Activated T-helper 1 cell treated with anti-CD3 and anti-CD28 coated beads, Interleukin-12 subunit alpha, Interleukin-12 subunit beta, Interleukin-2, Interleukin-4 antibody, amounts not matched to agents 30 ng/mL and 10 ng/mL and 1 ng/mL, durations not matched to agents 14 hours and 24 hours and 36 hours (primary cell): Measurements from ENCODE around the gene LPO. TPM values are rescaled to one million over a fixed set of nuclear protein-coding genes. Genes with fewer than 3 reads are reported as not detected.
A peak's percentile ranks its signal among the peaks of the same experiment; 100 is the strongest.

Experiments used
- DNase-seq: peaks from one replicate; pipeline ENCODE4 v3.0.0; 2021; ENCODE audit warnings: low spot score
- H3K27ac Mint-ChIP-seq: one replicate; pipeline ENCODE4 v1.8.0; 2021; ENCODE audit warnings: mild to moderate bottlenecking, mixed read lengths
- H3K27me3 Mint-ChIP-seq: one replicate; pipeline ENCODE4 v1.8.0; 2022; ENCODE audit warnings: mild to moderate bottlenecking, moderate library complexity, mixed read lengths; ENCODE audit not compliant: insufficient read depth
- H3K36me3 Mint-ChIP-seq: one replicate; pipeline ENCODE4 v1.8.0; 2021; ENCODE audit warnings: low read depth, mixed read lengths
- H3K4me1 Mint-ChIP-seq: one replicate; pipeline ENCODE4 v1.8.0; 2021; ENCODE audit warnings: low read depth, mixed read lengths
- H3K4me3 Mint-ChIP-seq: one replicate; pipeline ENCODE4 v1.8.0; 2021; ENCODE audit warnings: mild to moderate bottlenecking, moderate library complexity, mixed read lengths
- H3K9me3 Mint-ChIP-seq: one replicate; pipeline ENCODE4 v1.8.0; 2021; ENCODE audit warnings: mixed read lengths
- intact Hi-C: fragments of 100-400 bp; cut with micrococcal nuclease; formaldehyde crosslinking; loops from one replicate; pipeline ENCODE4 v1.15.1; 2024
- total RNA-seq: library from RNA; stranded (reverse); gene quantifications from 2 replicates; pipeline ENCODE4 v1.2.3, GENCODE V29; 2022

Gene LPO
- total RNA-seq, 1 donor from 2014 or later: not detected

- Mint-ChIP-seq H3K4me3 (no peak overlapping the region), H3K9me3 (no peaks in the 10 kb centered on the region)
Observed at GRCh38 chr17:58233543-58233942, 4.8 kb upstream of the LPO start.

DNA sequence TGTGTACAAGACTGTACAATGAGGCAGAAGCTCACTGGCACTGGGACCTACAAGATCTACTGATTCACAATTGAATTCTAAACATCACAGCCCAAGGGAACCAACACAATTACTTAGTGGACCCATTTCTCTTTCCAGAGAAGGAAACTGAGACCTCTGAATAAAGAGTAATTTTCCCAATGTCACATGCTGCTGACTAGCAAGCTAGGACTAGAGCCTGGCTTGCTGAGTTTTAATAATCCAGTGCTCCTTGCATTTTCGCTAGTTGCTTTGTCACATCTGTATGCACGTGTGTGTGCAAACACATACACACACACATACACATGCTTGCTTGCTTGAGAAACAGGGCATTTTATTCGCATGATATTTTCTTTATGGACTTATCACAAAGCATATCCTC, 3.9 kb upstream of the LPO start:
- DNase-seq: no peak
- peaks cover 6% of the 10 kb centered on the region for H3K4me1 Mint-ChIP-seq
- no peaks in the 10 kb centered on the region for H3K9me3 Mint-ChIP-seq
- H3K4me3 Mint-ChIP-seq: no peak overlapping the region
- H3K27me3 Mint-ChIP-seq: peaks cover 52% of the 10 kb centered on the region
- H3K27ac Mint-ChIP-seq: no peak overlapping the region
- intact Hi-C loops: no loop called here
- no peaks in the 10 kb centered on the region for H3K36me3 Mint-ChIP-seq

More at GRCh38 chr17:58233543-58233942, 4.8 kb upstream of the LPO start:
- DNase-seq: no peak
- Mint-ChIP-seq H3K27ac (no peak overlapping the region), H3K36me3 (no peaks in the 10 kb centered on the region), H3K4me1 (peaks cover 6% of the 10 kb centered on the region), H3K27me3 (peaks cover 52% of the 10 kb centered on the region)
- intact Hi-C loops: no loop called here

DNA sequence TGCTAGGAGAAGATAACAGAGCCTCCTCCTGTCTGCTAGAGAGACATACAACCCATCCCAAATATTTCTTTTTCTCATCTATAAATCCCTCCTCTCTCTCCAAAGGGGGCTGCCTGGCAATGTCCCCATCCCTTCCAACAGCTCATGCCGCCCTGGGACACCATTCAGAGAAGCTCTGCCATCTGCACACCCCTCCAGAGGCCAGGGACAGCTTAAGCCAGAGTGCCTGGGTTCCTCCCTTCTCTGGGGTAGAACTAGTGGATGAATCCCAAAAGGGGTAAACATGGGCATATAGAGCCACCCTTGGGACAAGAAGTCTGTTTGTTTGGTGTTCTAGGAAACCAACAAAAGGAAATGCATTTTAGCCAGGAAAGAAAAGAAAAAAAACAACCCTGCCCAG, 2.6 kb upstream of the LPO start:
- H3K4me1 Mint-ChIP-seq: peaks cover 6% of the 10 kb centered on the region
- intact Hi-C loops: no loop called here
- H3K4me3 Mint-ChIP-seq: no peak overlapping the region
- no peak overlapping the region for H3K27ac Mint-ChIP-seq
- H3K27me3 Mint-ChIP-seq: peaks cover 62% of the 10 kb centered on the region
- H3K36me3 Mint-ChIP-seq: no peaks in the 10 kb centered on the region
- DNase-seq: no peak
- H3K9me3 Mint-ChIP-seq: no peaks in the 10 kb centered on the region

DNA sequence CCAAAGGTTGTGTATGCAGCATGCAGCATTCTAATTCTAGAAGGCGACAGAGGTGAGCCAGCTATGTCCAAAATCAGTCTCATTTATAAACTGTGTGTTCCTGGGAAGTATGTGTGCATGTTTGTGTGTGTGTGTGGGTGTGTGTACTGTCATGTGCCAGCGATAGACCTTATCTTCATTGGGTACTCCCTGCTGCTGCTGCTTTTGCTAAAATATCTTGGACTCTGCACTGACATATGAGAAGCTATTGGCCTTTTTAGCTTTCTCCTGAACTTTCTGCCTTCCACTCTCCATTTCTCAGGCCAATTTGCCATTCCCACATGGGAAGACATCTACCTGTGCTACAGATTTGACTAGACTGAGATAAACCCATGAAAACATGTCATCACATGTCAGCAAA, 2.0 kb upstream of the LPO start:
- H3K9me3 Mint-ChIP-seq: no peaks in the 10 kb centered on the region
- peaks cover 62% of the 10 kb centered on the region for H3K27me3 Mint-ChIP-seq
- H3K36me3 Mint-ChIP-seq: no peaks in the 10 kb centered on the region
- intact Hi-C loops: no loop called here
- DNase-seq: no peak
- H3K4me1 Mint-ChIP-seq: peaks cover 6% of the 10 kb centered on the region
- H3K4me3 Mint-ChIP-seq: no peak overlapping the region
- no peak overlapping the region for H3K27ac Mint-ChIP-seq

DNA sequence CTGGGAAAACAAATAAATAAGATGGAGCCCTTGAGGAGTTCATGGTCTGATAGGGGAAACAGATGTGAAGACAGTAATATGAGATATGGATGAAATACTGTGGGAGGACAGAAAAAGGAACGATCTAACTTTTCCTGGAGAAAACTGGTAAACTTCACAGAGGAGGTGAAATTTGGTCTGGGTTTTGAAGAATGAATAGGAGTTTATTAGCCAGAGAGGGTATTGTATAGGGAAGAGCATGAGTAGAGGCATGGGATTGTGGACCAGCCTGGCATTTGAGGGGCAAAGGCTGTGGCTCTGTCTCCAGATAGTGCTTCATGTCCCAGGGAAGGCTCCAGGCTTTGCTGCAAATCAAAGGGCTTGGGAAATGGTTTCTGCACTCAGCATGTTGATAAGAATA, 1.6 kb downstream of the LPO start:
- Mint-ChIP-seq H3K4me1 (no peaks in the 10 kb centered on the region), H3K27ac (no peak overlapping the region), H3K36me3 (no peaks in the 10 kb centered on the region), H3K4me3 (no peak overlapping the region), H3K9me3 (no peaks in the 10 kb centered on the region), H3K27me3 (peaks cover 61% of the 10 kb centered on the region)
- no peak for DNase-seq
- intact Hi-C loops: no loop called here

DNA sequence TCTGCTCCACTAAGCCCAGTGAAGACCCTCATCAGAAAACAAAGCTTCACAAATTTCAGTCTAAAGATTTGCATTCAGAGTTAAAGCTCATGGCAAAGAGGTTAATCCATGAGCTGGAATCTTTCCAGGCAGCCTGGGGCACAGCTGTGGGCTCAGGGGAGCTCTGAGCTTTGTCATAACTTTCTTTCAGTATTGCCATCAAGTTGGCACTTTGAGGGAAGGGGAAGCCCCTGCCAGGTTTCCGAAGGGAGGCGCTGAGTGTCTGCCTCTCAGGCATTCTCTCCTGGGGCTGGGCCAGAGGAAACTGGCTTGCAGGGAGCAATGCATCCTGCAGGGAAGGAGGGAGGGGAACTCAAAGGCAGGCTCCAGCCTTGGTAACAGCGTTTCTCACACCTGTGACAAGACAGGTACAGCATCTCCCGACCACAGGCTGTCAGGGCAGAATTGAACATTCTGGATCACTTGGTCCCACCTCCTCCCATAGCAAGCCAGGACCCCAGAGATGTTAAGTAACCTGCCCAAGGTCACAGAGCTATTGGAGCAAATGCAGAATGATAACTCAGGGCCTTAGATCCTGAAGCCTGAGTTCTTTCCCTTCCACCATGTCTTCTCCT, 3.9 kb downstream of the LPO start:
- Mint-ChIP-seq H3K36me3 (no peaks in the 10 kb centered on the region), H3K4me3 (no peak overlapping the region), H3K9me3 (no peaks in the 10 kb centered on the region), H3K27me3 (peaks cover 50% of the 10 kb centered on the region), H3K27ac (no peak overlapping the region), H3K4me1 (peaks cover under 1% of the 10 kb centered on the region)
- intact Hi-C loops: no loop called here
- no peak for DNase-seq

GRCh38 chr17:58244963-58245362, 6.6 kb downstream of the LPO start:
- Mint-ChIP-seq H3K4me1 (peaks cover 16% of the 10 kb centered on the region), H3K27ac (no peak overlapping the region), H3K9me3 (no peaks in the 10 kb centered on the region), H3K4me3 (no peak overlapping the region), H3K36me3 (no peaks in the 10 kb centered on the region), H3K27me3 (peaks cover 49% of the 10 kb centered on the region)
- DNase-seq: no peak
- intact Hi-C loops: no loop called here

DNA sequence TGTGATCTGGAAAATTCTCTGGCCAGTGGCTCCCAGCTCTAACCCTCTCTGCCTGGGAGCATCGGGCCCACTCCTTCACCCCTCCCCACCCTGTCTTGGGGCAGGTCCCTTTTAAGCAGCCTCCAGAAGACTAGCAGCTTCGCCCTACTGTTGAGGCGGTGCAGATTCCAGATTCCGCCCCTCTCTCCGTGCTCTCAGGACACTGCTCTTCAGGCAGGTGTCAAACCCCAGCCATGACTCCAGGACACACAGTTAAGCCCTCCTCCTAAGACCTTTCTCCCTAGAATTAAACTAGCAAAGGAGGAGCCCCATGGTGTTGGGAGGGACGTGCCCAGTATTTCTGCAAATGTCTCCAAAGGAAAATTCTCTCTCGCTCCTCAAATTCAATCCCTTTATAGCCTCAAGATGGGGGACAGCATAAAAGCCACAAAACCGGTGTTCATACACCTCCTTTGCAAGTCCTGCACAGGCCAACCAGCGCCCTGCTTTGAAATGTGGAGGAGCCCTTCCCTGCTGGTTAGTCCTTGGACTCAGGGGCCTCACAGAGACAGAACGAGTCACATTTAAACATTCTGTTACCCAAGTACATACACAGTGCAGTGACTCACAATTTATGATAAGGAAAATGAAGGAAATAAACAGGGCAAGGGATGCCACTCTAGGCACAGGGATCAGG, 7.2 kb downstream of the LPO start:
- Mint-ChIP-seq H3K36me3 (no peaks in the 10 kb centered on the region), H3K4me1 (peaks cover 16% of the 10 kb centered on the region), H3K27ac (no peak overlapping the region), H3K27me3 (peaks cover 43% of the 10 kb centered on the region), H3K9me3 (no peaks in the 10 kb centered on the region), H3K4me3 (no peak overlapping the region)
- intact Hi-C loops: no loop called here
- no peak for DNase-seq

DNA sequence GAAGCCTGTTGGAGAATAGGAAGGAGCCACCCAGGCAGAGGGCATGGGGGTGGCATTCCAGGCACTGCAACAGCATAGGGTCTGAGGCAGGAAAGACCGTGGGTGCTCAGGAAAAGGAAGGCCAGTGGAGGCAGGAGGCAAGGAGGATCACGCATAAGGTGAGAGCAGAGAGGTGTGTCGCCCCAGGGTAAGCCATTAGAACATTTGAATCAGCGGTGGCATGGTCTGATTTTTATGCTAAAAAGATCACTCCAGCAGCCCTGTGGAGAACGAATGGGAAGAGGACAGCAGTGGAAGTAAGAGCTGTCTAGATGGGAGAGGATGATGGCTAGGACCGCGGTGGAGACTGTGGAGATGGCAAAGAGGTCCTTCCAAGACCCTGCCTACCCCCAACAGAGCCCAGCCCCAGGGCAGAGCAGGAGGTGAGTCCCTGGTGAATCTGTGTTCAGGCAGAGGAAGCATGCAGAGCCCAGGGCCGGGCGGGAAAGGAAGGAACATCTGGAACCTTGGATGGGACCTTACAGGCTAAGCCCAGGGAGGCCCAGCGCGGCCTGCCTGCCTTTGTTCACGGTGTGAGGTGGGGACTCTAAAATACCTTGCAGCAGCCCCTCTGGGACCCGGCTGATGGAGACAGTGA, 7.8 kb downstream of the LPO start:
- Mint-ChIP-seq H3K4me1 (peaks cover 16% of the 10 kb centered on the region), H3K27me3 (peaks cover 39% of the 10 kb centered on the region), H3K4me3 (no peak overlapping the region), H3K36me3 (no peaks in the 10 kb centered on the region), H3K9me3 (no peaks in the 10 kb centered on the region), H3K27ac (no peak overlapping the region)
- intact Hi-C loops: no loop called here
- no peak for DNase-seq

- Mint-ChIP-seq H3K4me1 (peaks cover 16% of the 10 kb centered on the region), H3K9me3 (no peaks in the 10 kb centered on the region), H3K27ac (no peak overlapping the region), H3K27me3 (peaks cover 39% of the 10 kb centered on the region), H3K4me3 (no peak overlapping the region), H3K36me3 (no peaks in the 10 kb centered on the region)
- no peak for DNase-seq
- intact Hi-C loops: no loop called here
Observed at GRCh38 chr17:58246781-58247180, 8.4 kb downstream of the LPO start.

- Mint-ChIP-seq H3K4me3 (no peak overlapping the region), H3K9me3 (no peaks in the 10 kb centered on the region), H3K4me1 (peaks cover 16% of the 10 kb centered on the region), H3K27me3 (peaks cover 42% of the 10 kb centered on the region), H3K36me3 (no peaks in the 10 kb centered on the region), H3K27ac (peak overlapping the region; percentile 34)
- intact Hi-C loops: no loop called here
- no peak for DNase-seq
Observed at GRCh38 chr17:58247511-58248363, 9.4 kb downstream of the LPO start.

DNA sequence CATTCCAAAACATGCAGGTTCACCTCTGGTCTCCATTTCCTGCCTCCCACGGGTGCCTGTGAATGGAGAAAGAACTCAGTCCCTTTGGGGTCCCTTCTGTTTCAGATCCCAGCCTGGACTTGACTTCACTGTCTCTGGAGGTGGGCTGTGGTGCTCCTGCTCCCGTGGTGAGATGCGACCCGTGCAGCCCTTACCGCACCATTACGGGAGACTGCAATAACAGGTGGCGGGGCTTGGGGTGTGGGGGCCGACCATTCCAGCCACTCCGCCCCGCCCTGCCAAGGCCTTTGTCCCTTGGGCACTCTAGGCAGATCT, 10.5 kb downstream of the LPO start:
- Mint-ChIP-seq H3K36me3 (no peaks in the 10 kb centered on the region), H3K4me3 (peak overlapping the region; percentile 33), H3K4me1 (peaks cover 16% of the 10 kb centered on the region), H3K27me3 (peaks cover 41% of the 10 kb centered on the region), H3K9me3 (no peaks in the 10 kb centered on the region), H3K27ac (no peak overlapping the region)
- intact Hi-C loops: loop anchor here (1.0 kb wide), 2 partner anchors 30 to 198 kb away; partner anchors contain the start of gene MKS1
- DNase-seq: no peak
